ENCODE data around the gene PLEKHF1.

PLEKHF1 gene

DNA sequence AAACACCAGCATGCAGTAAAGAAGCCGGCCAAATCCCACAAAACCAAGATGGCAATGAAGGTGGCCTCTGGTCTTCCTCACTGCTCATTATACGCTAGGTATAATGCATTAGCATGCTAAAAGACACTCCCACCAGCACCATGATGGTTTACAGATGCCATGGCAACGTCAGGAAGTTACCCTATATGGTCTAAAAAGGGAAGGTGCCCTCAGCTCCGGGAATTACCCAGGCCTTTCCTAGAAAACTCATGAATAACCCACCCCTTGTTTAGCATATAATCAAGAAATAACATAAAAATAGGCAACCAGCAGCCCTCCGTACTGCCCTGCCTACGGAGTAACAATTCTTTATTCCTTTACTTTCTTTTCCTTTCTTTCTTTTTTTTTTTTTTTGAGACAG is 21.1 kb upstream of the PLEKHF1 start:
- TF ChIP-seq CTCF (IDR thresholded peaks at IDR 0.05; ENCODE audit: insufficient read depth, low read depth, low read length, missing control alignments) = no peak

DNA sequence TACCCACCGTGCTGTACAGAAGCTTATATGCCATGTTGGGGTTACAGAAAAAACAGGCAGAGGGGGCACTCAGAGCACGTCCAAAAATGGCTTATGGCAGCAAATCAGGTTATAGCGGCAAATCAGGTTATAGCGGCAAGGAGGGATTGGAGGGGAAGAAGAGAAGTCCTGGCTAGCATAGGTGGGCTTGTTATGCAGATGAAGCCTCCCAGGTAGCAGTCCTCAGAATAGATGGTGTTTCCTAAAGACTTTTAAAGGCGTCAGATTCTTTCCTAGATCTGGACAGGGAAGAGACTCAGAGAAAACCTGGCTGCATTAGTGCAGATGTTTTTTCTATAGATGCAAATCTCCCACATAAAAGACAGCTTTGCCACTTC is 19.8 kb upstream of the PLEKHF1 start:
- no peak for TF ChIP-seq CTCF (IDR thresholded peaks at IDR 0.05; ENCODE audit: insufficient read depth, low read depth, low read length, missing control alignments)
- no peak overlapping the region for H3K4me3 ChIP-seq (ENCODE audit: low read length)

More for the DNA sequence above, 21.1 kb upstream of the PLEKHF1 start:
- DNase-seq (ENCODE audit: low read depth) = no peak
- H3K4me3 ChIP-seq (ENCODE audit: low read length) = no peak overlapping the region

GRCh38 chr19:29645911-29646310 is 19.4 kb upstream of the PLEKHF1 start:
- no peak overlapping the region for H3K4me3 ChIP-seq (ENCODE audit: low read length)
- DNase-seq (ENCODE audit: low read depth) = peak; percentile 78
- TF ChIP-seq CTCF (IDR thresholded peaks at IDR 0.05; ENCODE audit: insufficient read depth, low read depth, low read length, missing control alignments) = no peak

More for the DNA sequence above, 19.8 kb upstream of the PLEKHF1 start:
- DNase-seq (ENCODE audit: low read depth) = no peak

DNA sequence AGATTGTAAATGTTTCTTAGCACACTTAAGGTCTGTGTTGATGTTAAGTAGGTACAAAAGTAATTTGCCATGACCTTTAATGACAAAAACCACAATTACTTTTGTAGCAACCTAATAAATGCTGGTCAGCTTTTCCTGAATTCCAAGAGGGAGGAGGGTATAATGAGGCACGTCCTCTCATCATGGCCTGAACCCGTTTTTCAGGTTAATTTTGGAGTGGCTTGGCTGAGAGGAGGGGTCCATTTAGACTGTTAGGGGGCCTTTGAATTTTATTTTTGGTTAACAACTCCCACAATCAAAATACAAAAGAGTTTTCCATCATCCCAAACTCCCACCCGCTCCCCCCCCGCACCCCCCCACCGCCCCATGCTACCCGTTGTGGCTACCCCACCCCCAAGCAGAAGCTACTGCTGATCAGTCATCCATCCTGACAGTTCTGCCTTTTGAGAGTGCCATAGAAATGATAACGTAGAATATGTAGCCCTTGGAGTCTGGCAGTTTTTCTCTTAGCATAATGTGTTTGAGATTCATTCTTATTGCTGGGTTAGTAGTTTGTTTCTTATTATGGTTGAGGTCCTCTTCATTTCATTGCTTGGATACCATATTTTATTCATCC is 14.4 kb upstream of the PLEKHF1 start:
- TF ChIP-seq CTCF (IDR thresholded peaks at IDR 0.05; ENCODE audit: insufficient read depth, low read depth, low read length, missing control alignments) = no peak
- H3K4me3 ChIP-seq (ENCODE audit: low read length) = no peak overlapping the region
- no peak for DNase-seq (ENCODE audit: low read depth)

DNA sequence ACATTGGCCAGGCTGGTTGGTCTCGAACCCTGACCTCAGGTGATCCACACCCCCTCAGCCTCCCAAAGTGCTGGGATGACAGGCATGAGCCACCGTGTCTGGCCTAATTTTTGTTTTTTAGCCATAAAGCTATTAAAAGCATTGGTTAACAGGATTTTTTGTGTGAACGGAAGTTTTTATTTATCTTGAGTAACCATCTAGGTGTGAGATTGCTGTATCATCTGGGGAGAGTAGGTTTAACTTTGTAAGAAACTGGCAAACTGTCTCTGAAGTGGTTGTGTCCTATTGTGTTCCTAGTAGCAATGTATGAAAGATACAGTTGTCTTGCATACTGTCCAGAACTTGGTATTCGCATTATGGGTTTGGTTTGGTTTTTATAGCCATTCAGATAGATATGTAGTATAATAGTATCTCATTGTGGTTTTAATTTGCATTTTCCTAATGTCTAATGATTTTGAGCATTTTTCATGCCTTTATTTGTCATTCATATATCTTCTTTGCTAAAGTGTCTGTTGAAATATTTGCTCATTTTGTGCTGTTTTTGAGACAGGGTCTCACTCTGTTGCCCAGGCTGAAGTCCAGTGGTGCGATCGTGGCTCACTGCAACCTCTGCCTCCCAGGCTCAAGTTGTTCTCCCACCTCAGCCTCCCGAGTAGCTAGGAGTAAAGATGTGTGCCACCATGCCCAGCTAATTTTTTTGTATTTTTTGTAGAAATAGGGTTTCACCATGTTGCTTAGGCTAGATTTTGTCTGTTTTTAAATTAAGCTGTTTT is 13.5 kb upstream of the PLEKHF1 start:
- no peak overlapping the region for H3K4me3 ChIP-seq (ENCODE audit: low read length)
- no peak for DNase-seq (ENCODE audit: low read depth)
- TF ChIP-seq CTCF (IDR thresholded peaks at IDR 0.05; ENCODE audit: insufficient read depth, low read depth, low read length, missing control alignments) = no peak

DNA sequence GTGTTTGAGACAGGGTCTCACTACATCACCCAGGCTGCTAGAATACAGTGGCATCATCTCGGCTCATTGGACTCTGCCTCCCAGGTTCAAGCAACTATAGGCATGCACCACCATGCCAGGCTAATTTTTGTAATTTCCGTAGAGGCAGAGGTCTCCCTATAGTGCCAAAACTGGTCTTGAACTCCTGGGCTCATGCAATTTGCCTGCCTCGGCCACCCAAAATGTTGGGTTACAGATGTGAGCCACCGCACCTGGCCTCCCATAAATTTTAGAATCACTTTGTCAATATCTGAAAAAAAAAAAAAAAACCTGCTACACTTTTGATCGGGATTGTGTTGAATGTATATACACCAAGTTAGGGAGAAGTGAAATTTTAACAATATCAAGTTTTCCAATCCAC is 11.9 kb upstream of the PLEKHF1 start:
- TF ChIP-seq CTCF (IDR thresholded peaks at IDR 0.05; ENCODE audit: insufficient read depth, low read depth, low read length, missing control alignments) = no peak
- H3K4me3 ChIP-seq (ENCODE audit: low read length) = no peak overlapping the region
- no peak for DNase-seq (ENCODE audit: low read depth)

All from epithelial cell of esophagus (primary cell).